Adrenal gland (tissue), 12 donors: Measurements from ENCODE around the gene WDR48. TPM values are rescaled to one million over a fixed set of nuclear protein-coding genes. Genes with fewer than 3 reads are reported as not detected.

Experiments used
- DNase-seq, 7 donors: peaks; one replicate each; pipeline ENCODE4 v3.0.0-alpha.2; 2019 to 2020
- H3K27ac ChIP-seq, 5 donors: fragments of 200-600 bp; sonication (generic) in 4 of 5; 1 replicate in 3 of 5; 2 replicates in 2 of 5; pipeline versions ENCODE4 v1.5.1 to v1.8.0; 2016 to 2020; ENCODE audit warnings: mild to moderate bottlenecking in 1 of 5
- H3K27me3 ChIP-seq: fragments of 200-600 bp; 2 replicates; pipeline ENCODE4 v1.8.0; 2021
- H3K36me3 ChIP-seq, 2 donors: fragments of 200-600 bp; replicated peaks in 1 of 2; 1 replicate in 1 of 2; 2 replicates in 1 of 2; pipeline versions ENCODE4 v1.5.1 to v1.8.0; 2018 to 2022
- H3K4me1 ChIP-seq, 2 donors: fragments of 200-600 bp; replicated peaks in 1 of 2; 1 replicate in 1 of 2; 2 replicates in 1 of 2; pipeline versions ENCODE4 v1.5.1 to v1.8.0; 2018 to 2021
- H3K4me3 ChIP-seq, 4 donors: fragments of 200-600 bp; sonication (generic) in 3 of 4; one replicate each; pipeline ENCODE4 v1.5.1; 2016 to 2018
- H3K9me3 ChIP-seq, 3 donors: fragments of 200-600 bp; sonication (generic) in 1 of 3; replicated peaks in 1 of 3; 1 replicate in 2 of 3; 2 replicates in 1 of 3; pipeline versions ENCODE4 v1.5.1 to v1.8.0; 2016 to 2021
- POLR2A ChIP-seq, 2 donors: fragments of 450-650 bp; IDR thresholded peaks; one replicate each; pipeline ENCODE4 v1.6.1; 2017; ENCODE audit warnings: antibody characterized with exemption in 2 of 2, mild to moderate bottlenecking in 2 of 2, moderate library complexity in 1 of 2
- WGBS, 4 donors: extraction: QIAGEN DNeasy Blood & Tissue Kit in 2 of 4; methylation state at CpG; one replicate each; pipeline versions ENCODE4 v1.1.5 to v1.1.7; 2013 to 2017; 5-methylcytosine and 5-hydroxymethylcytosine counted together
- intact Hi-C, 2 donors: fragments of 100-400 bp; cut with DNase I; formaldehyde crosslinking; loops; one replicate each; pipeline versions ENCODE4 v1.14.1 to v1.15.0; 2022 to 2023
- polyA plus RNA-seq, 3 donors: library from polyadenylated mRNA; stranded (reverse); fragments of 200-250 nt in 2 of 3; fragments of 350-450 nt in 1 of 3; fragmentation: Illumina TruSeq in 1 of 3; extraction: RNeasy Lipid Tissue Mini Kit (QIAGEN cat#74804) in 1 of 3; gene quantifications; one replicate each; pipeline ENCODE4 v1.2.3, GENCODE V29; 2013 to 2014
- total RNA-seq, 9 donors: library from RNA; depleted of rRNA in 4 of 9; stranded (reverse); fragments of >200 nt in 4 of 9; fragments of 120-200 nt in 1 of 9; fragmentation: NEBNext Ultra II Directional in 1 of 9; extraction: Animal tissue kit (Norgen Biotek cat#: 25700) in 1 of 9; gene quantifications; one replicate each; pipeline versions ENCODE4 v1.1.0 to v1.2.4, GENCODE V29; 2013 to 2023
- TF ChIP-seq, protein P1 (sequence below), 6 experiments: fragments of 450-650 bp in 4 of 6; fragments of 200-600 bp in 2 of 6; sonication (generic) in 1 of 6; IDR thresholded peaks; 1 replicate in 5 of 6; 2 replicates in 1 of 6; pipeline versions ENCODE4 v1.5.1 to v1.8.0; 2016 to 2021; ENCODE audit warnings: antibody characterized with exemption in 6 of 6, mild to moderate bottlenecking in 2 of 6, moderate library complexity in 1 of 6
- donor health status: healthy with polysubstance abuse.
- donor health status: Bipolar disorder and iron deficiency.
- donor health status: DM: yes; HTN: yes; CAD: no.
- donor health status: DM: no; HTN: no; CAD: no.
- donor health status: DM: no; HTN: no; CAD: no.
- donor health status: DM: yes; HTN: yes; CAD: no.

The WDR48 gene
- total and polyA plus RNA-seq, 12 donors, result 15.4 to 57.1 (median 28.7) TPM

GRCh38 chr3:39013289-39013688 is 38.5 kb upstream of the WDR48 start:
- TF ChIP-seq, protein P1, sequence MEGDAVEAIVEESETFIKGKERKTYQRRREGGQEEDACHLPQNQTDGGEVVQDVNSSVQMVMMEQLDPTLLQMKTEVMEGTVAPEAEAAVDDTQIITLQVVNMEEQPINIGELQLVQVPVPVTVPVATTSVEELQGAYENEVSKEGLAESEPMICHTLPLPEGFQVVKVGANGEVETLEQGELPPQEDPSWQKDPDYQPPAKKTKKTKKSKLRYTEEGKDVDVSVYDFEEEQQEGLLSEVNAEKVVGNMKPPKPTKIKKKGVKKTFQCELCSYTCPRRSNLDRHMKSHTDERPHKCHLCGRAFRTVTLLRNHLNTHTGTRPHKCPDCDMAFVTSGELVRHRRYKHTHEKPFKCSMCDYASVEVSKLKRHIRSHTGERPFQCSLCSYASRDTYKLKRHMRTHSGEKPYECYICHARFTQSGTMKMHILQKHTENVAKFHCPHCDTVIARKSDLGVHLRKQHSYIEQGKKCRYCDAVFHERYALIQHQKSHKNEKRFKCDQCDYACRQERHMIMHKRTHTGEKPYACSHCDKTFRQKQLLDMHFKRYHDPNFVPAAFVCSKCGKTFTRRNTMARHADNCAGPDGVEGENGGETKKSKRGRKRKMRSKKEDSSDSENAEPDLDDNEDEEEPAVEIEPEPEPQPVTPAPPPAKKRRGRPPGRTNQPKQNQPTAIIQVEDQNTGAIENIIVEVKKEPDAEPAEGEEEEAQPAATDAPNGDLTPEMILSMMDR (IDR thresholded peaks at IDR 0.05), result no peak
- no peak for TF ChIP-seq POLR2A (IDR thresholded peaks at IDR 0.05)
- DNase-seq, result no peak
- 36 to 56% (median 40%) methylated on average over 2 of the region's 2 CpGs for WGBS, 4 donors
- no peak overlapping the region for H3K27ac ChIP-seq
- no peaks in the 10 kb centered on the region for H3K36me3 ChIP-seq
- H3K9me3 ChIP-seq, result no peaks in the 10 kb centered on the region
- H3K4me3 ChIP-seq, result no peak overlapping the region
- intact Hi-C loops, result no loop called here
- no peaks in the 10 kb centered on the region for H3K4me1 ChIP-seq
- H3K27me3 ChIP-seq, result no peaks in the 10 kb centered on the region

GRCh38 chr3:39013921-39014509 is 37.8 kb upstream of the WDR48 start:
- Histone ChIP-seq H3K9me3 (no peaks in the 10 kb centered on the region), H3K4me3 (no peak overlapping the region), H3K36me3 (no peaks in the 10 kb centered on the region), H3K4me1 (no peaks in the 10 kb centered on the region), H3K27ac (no peak overlapping the region), H3K27me3 (no peaks in the 10 kb centered on the region)
- WGBS, 4 donors, result 65 to 77% (median 69%) methylated on average over 4 of the region's 4 CpGs
- intact Hi-C loops, result no loop called here
- TF ChIP-seq, protein P1 (IDR thresholded peaks at IDR 0.05), result no peak
- TF ChIP-seq POLR2A (IDR thresholded peaks at IDR 0.05), result no peak
- no peak for DNase-seq

DNA sequence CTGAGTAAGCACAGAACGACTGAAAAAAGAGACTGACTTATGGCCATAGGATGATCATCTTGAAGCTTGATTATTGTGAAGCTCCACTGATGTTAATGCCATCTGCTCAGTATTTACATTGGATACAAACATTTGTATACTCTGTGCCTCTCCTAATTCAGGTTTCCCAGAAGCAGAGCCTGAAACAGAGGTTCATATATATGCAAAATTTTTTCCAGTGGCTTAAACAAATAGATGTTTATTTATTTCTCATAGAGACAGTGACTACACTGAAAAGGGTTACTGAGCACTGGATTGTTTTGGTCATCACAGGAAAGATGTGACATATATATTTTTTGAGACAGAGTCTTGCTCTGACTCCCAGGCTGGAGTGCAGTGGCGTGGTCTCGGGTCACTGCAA is 36.4 kb upstream of the WDR48 start:
- DNase-seq, result no peak
- WGBS, 4 donors, result 85 to 97% (median 91%) methylated on average over 3 of the region's 3 CpGs
- Histone ChIP-seq H3K27ac (no peak overlapping the region), H3K9me3 (no peaks in the 10 kb centered on the region), H3K4me1 (no peaks in the 10 kb centered on the region), H3K36me3 (no peaks in the 10 kb centered on the region), H3K4me3 (no peak overlapping the region), H3K27me3 (no peaks in the 10 kb centered on the region)
- intact Hi-C loops, result no loop called here
- TF ChIP-seq, protein P1 (IDR thresholded peaks at IDR 0.05), result no peak
- TF ChIP-seq POLR2A (IDR thresholded peaks at IDR 0.05), result no peak

DNA sequence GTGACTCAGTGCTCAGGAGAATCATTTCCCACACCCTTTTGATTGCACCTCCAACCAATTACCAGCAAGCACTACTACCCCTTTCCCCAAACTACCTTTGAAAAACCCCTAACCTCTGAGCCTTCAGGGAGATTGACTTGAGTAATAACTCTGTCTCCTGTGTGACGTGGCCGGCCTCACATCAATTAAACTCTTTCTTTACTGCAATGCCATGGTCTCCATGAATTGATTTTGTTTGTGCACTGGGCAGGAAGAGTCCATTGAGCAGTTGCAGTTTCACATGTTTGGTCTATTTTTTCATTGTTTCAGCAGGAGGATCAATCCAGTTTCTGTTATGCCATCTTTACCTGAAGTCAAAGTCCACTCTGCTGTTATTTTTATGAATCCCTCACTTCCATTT is 32.5 kb upstream of the WDR48 start:
- 86 to 94% (median 92%) methylated on average over 2 of the region's 2 CpGs for WGBS, 4 donors
- no peak for DNase-seq
- Histone ChIP-seq H3K4me3 (no peak overlapping the region), H3K36me3 (no peaks in the 10 kb centered on the region), H3K4me1 (no peaks in the 10 kb centered on the region), H3K27me3 (no peaks in the 10 kb centered on the region), H3K9me3 (no peaks in the 10 kb centered on the region), H3K27ac (no peak overlapping the region)
- TF ChIP-seq, protein P1 (IDR thresholded peaks at IDR 0.05), result no peak
- TF ChIP-seq POLR2A (IDR thresholded peaks at IDR 0.05), result no peak
- intact Hi-C loops, result no loop called here
